ENCODE results near the gene PON2. TPM values are rescaled to one million over a fixed set of nuclear protein-coding genes. Genes with fewer than 3 reads are reported as not detected.

Gene PON2
- total RNA-seq, 1 donor from 2014 or later, result 77.1 TPM

- TF ChIP-seq CTCF (IDR thresholded peaks at IDR 0.05), result no peak
- peaks cover 23% of the 10 kb centered on the region for H3K4me1 Mint-ChIP-seq (ENCODE audit: unreplicated experiment)
- no peaks in the 10 kb centered on the region for H3K9me3 Mint-ChIP-seq (ENCODE audit: unreplicated experiment)
- no peaks in the 10 kb centered on the region for H3K27me3 Mint-ChIP-seq (ENCODE audit: unreplicated experiment)
- H3K27ac Mint-ChIP-seq (ENCODE audit: unreplicated experiment), result peak overlapping the region; percentile 66
- no peak for DNase-seq (ENCODE audit: extremely low spot score, unreplicated experiment)
- H3K36me3 Mint-ChIP-seq (ENCODE audit: unreplicated experiment), result peaks cover 22% of the 10 kb centered on the region
- H3K4me3 Mint-ChIP-seq (ENCODE audit: unreplicated experiment), result no peak overlapping the region
Measured at GRCh38 chr7:95421000-95421846, 13.6 kb downstream of the PON2 start.

GRCh38 chr7:95412075-95412474 lies 22.8 kb downstream of the PON2 start:
- TF ChIP-seq CTCF (IDR thresholded peaks at IDR 0.05), result no peak
- Mint-ChIP-seq H3K4me3 (ENCODE audit: unreplicated experiment) (no peak overlapping the region), H3K9me3 (ENCODE audit: unreplicated experiment) (no peaks in the 10 kb centered on the region), H3K27me3 (ENCODE audit: unreplicated experiment) (no peaks in the 10 kb centered on the region), H3K27ac (ENCODE audit: unreplicated experiment) (no peak overlapping the region), H3K4me1 (ENCODE audit: unreplicated experiment) (peaks cover 3% of the 10 kb centered on the region), H3K36me3 (ENCODE audit: unreplicated experiment) (peaks cover 55% of the 10 kb centered on the region)
- DNase-seq (ENCODE audit: extremely low spot score, unreplicated experiment), result no peak

- no peak for DNase-seq (ENCODE audit: extremely low spot score, unreplicated experiment)
- H3K9me3 Mint-ChIP-seq (ENCODE audit: unreplicated experiment), result no peaks in the 10 kb centered on the region
- no peak overlapping the region for H3K27ac Mint-ChIP-seq (ENCODE audit: unreplicated experiment)
- peaks cover 3% of the 10 kb centered on the region for H3K4me1 Mint-ChIP-seq (ENCODE audit: unreplicated experiment)
- TF ChIP-seq CTCF (IDR thresholded peaks at IDR 0.05), result no peak
- H3K36me3 Mint-ChIP-seq (ENCODE audit: unreplicated experiment), result peaks cover 55% of the 10 kb centered on the region
- no peak overlapping the region for H3K4me3 Mint-ChIP-seq (ENCODE audit: unreplicated experiment)
- H3K27me3 Mint-ChIP-seq (ENCODE audit: unreplicated experiment), result no peaks in the 10 kb centered on the region
Measured at GRCh38 chr7:95411666-95412065, 23.2 kb downstream of the PON2 start.

GRCh38 chr7:95411036-95411435 lies 23.8 kb downstream of the PON2 start:
- H3K27ac Mint-ChIP-seq (ENCODE audit: unreplicated experiment), result no peak overlapping the region
- TF ChIP-seq CTCF (IDR thresholded peaks at IDR 0.05), result no peak
- no peak overlapping the region for H3K4me3 Mint-ChIP-seq (ENCODE audit: unreplicated experiment)
- no peaks in the 10 kb centered on the region for H3K9me3 Mint-ChIP-seq (ENCODE audit: unreplicated experiment)
- no peaks in the 10 kb centered on the region for H3K27me3 Mint-ChIP-seq (ENCODE audit: unreplicated experiment)
- peaks cover 58% of the 10 kb centered on the region for H3K36me3 Mint-ChIP-seq (ENCODE audit: unreplicated experiment)
- no peak for DNase-seq (ENCODE audit: extremely low spot score, unreplicated experiment)
- H3K4me1 Mint-ChIP-seq (ENCODE audit: unreplicated experiment), result peaks cover 3% of the 10 kb centered on the region

GRCh38 chr7:95407751-95408150 lies 27.1 kb downstream of the PON2 start:
- no peaks in the 10 kb centered on the region for H3K27me3 Mint-ChIP-seq (ENCODE audit: unreplicated experiment)
- H3K9me3 Mint-ChIP-seq (ENCODE audit: unreplicated experiment), result no peaks in the 10 kb centered on the region

More at GRCh38 chr7:95407751-95408150, 27.1 kb downstream of the PON2 start:
- DNase-seq (ENCODE audit: extremely low spot score, unreplicated experiment), result no peak
- no peak for TF ChIP-seq CTCF (IDR thresholded peaks at IDR 0.05)
- H3K4me3 Mint-ChIP-seq (ENCODE audit: unreplicated experiment), result no peak overlapping the region
- peaks cover 61% of the 10 kb centered on the region for H3K36me3 Mint-ChIP-seq (ENCODE audit: unreplicated experiment)
- H3K4me1 Mint-ChIP-seq (ENCODE audit: unreplicated experiment), result peaks cover 1% of the 10 kb centered on the region
- H3K27ac Mint-ChIP-seq (ENCODE audit: unreplicated experiment), result no peak overlapping the region
